NOMO-1 treated with DMSO at 0.1 percent for 48 hours (cell line): ENCODE data around the gene ACVR2A.
A peak's percentile ranks its signal among the peaks of the same experiment; 100 is the strongest.

Experiments
- DNase-seq: peaks from one replicate; lab custom pipeline; 2025; ENCODE audit not compliant: unreplicated experiment; lab: John Stamatoyannopoulos, UW

Gene ACVR2A

DNA sequence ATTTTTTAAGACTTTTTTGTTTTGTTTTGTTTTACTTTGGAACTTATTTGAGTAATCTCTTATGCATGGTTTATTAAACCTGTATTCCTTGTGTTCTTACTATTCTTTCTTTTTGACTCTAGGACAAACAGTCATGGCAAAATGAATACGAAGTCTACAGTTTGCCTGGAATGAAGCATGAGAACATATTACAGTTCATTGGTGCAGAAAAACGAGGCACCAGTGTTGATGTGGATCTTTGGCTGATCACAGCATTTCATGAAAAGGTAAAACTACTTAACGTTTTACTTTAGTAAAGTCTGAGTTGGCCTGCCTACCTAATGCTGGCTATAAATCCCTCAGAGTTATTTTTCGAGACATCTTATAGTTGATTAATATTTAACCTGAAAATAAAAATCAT, 72.3 kb downstream of the ACVR2A start:
- no peak for DNase-seq

DNA sequence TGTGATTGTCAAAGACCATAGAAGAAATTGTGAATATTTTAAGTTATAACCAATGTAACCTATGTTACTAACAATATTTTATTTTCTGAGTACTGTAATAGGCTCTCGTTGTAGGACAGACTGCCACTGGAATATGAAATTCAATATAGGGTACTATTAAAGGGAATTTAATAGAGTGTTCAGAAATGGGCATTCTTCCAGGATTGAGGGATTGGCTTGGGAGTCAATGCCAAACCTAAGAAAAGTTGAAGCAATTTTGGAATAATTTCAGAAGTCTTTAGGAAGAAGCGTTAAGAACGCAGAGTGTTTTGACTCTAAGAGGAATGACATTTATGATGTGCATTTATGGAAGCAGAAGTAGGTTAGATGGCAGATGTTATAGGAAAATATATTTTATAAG, 79.0 kb downstream of the ACVR2A start:
- no peak for DNase-seq

DNA sequence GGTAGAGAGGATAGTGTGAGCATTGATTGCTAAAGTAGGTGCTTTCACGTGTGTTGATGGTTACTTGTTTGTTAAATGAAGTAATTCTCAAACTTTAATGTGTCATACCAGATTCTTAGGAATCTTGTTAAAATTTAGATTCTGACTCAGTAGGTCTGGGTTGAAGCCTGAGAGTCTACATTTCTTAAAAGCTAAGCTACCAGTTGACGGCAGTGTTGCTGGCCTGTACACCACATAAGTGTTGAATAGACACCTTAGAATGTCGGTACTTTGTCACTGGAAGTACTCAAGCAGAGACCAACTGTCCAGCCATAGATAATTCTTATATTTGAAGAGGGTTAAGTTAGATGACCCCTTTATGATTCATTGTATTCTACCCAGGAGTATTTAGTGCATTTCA, 79.8 kb downstream of the ACVR2A start:
- DNase-seq: no peak

DNA sequence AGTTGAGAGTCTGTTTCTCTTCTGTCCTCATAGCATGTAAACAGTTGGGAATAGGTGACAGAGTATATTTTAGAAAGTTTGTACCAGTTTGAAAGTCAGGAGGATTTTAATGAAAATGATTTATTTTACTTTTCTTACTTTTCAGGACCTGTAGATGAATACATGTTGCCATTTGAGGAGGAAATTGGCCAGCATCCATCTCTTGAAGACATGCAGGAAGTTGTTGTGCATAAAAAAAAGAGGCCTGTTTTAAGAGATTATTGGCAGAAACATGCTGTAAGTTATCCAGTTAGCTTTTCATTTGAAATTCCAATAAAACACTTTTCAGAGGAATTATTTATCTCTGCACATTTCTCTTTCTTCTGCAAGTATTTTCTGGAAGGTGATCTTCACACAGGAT, 81.1 kb downstream of the ACVR2A start:
- DNase-seq: no peak

DNA sequence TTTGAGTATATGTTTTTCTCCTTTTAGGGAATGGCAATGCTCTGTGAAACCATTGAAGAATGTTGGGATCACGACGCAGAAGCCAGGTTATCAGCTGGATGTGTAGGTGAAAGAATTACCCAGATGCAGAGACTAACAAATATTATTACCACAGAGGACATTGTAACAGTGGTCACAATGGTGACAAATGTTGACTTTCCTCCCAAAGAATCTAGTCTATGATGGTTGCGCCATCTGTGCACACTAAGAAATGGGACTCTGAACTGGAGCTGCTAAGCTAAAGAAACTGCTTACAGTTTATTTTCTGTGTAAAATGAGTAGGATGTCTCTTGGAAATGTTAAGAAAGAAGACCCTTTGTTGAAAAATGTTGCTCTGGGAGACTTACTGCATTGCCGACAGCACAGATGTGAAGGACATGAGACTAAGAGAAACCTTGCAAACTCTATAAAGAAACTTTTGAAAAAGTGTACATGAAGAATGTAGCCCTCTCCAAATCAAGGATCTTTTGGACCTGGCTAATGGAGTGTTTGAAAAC, 82.3 kb downstream of the ACVR2A start:
- DNase-seq: no peak

GRCh38 chr2:147933931-147934330, 89.1 kb downstream of the ACVR2A start:
- DNase-seq: no peak

GRCh38 chr2:147934881-147935620, 90.2 kb downstream of the ACVR2A start:
- DNase-seq: no peak

- peak; percentile 32 for DNase-seq
Observed at GRCh38 chr2:147937744-147938349, 93.0 kb downstream of the ACVR2A start.

GRCh38 chr2:147939313-147939712, 94.5 kb downstream of the ACVR2A start:
- no peak for DNase-seq

DNA sequence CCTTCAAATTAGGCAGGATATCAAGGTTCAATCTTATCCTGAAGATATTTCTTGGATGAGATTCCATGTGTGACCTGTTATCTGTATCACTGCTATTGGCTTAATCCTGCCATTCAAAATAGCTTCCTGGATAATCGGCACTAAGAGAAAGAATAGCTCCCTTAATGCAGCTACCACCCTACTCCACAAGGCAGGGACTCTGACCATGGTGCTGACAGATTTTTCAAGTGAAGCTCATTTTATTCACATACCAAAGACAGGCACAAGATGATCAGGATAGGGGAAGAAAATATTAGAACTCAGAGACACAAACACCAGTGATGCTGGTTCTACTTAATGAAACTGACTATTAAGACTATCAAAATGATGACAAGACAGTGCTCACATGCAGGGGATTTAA, 100.8 kb downstream of the ACVR2A start:
- no peak for DNase-seq

GRCh38 chr2:147952118-147952517, 107.3 kb downstream of the ACVR2A start:
- no peak for DNase-seq

DNA sequence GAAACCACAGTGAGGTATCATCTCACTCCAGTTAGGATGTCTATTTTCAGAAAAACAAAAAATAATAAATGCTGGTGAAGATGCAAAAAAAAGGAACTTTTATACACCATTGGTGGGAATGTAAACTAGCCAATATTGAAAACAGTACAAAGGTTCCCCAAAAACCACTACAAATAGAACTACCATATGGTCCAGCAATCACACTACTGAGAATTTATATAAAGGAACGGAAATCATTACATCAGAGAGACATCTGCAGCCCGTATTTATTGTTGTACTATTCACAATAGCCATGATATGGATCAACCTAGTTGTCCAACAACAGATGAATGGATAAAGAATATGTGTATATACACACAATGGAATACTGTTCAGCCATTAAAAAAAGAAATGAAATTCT, 123.7 kb downstream of the ACVR2A start:
- DNase-seq: no peak

GRCh38 chr2:147976102-147976501, 131.3 kb downstream of the ACVR2A start:
- DNase-seq: no peak

DNA sequence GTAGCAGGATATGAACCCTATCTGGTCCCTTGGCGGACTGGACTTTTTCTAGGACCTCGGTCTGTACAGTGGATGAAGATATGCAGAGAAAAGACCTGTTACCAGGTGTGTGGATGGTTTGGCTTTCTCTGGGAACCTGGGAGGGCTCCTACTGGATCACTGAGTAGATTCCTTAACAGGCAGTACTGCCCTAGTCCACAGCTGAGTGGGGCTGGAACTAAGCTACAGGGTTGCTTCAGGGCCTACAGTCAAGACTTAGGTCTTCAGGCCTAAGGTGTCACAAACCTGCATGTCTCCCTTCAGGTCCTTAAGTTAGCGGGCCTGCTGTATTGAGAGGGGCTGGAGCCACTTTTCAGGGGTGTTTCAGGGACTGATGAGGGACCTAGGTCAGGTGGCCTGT, 132.8 kb downstream of the ACVR2A start:
- no peak for DNase-seq
